ENCODE results near the gene FAM24B.

- no peak for TF ChIP-seq POLR2A (IDR thresholded peaks at IDR 0.05)
- TF ChIP-seq CTCF (IDR thresholded peaks at IDR 0.05): no peak
- TF ChIP-seq POLR2AphosphoS5 (IDR thresholded peaks at IDR 0.05; ENCODE audit: insufficient read depth in 1 of 2, low read depth in 1 of 2): no peak
Measured at GRCh38 chr10:122839505-122839904, 39.9 kb downstream of the FAM24B start.
